Measurements from ENCODE around the gene RNF152.

RNF152 gene

DNA sequence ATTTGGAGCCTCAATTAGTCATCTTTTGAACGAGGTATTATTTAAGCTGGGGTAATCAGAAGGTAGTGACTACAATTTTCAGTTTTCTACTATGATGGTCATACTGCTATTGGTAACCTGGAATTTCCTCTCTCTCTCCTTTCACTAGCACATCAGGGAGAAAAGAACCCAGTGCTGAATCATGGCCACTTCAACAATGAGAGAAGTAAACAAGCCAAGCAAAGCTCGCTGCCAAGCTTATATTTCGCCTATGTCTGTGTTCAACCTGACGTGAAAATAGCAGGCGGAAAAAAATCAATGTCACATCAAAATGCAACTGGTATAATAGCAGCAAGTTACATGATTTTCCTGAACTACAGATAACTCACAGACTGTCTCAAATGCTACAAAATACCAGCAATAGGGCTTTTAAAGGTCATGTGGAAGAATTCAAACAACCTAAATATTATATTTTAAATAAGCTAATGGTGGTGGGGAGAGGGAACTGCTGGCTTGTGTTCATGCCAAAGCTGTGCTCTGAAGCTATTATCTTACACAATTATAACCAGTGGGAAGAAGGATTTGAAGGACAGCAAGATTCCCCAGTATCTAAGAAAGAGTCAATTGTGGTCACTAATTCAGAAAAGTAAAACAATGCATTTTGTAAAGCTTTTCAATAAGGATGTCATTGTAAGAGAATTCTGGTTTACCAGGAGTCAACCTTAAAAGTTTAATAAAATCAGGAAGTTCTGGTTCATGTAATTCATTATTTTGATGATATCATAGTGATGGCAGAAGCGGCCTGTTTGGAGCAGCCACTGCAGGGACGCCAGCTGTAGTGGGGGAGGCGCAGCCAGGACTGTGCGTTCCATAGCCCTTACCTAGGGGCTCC is 38.0 kb downstream of the RNF152 start:
- DNase-seq (ENCODE audit: low read depth in 3 of 3, low spot score in 1 of 3): no peak

- DNase-seq (ENCODE audit: low read depth in 3 of 3, low spot score in 1 of 3): no peak
These were observed 39.0 kb downstream of the RNF152 start for GRCh38 chr18:61853855-61854254.

DNA sequence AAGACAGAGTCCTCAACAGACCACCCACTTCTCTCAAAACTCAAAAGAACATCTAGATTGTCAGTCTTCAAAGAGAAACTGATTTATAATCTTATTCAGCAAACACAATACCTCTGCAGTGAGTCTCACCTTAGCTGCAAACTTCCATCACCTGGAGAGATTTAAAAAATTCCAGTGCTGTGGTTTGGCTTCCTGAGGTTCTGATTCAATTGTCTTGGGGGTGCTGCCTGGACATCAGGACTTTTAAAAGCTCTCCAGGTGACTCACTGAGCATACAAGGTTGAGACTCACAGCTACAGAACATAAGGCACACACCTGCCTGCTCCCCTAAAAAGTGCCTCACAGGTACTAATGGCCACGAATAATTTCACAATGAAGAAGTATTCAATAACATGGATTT is 40.3 kb downstream of the RNF152 start:
- no peak for DNase-seq (ENCODE audit: low read depth in 3 of 3, low spot score in 1 of 3)

DNA sequence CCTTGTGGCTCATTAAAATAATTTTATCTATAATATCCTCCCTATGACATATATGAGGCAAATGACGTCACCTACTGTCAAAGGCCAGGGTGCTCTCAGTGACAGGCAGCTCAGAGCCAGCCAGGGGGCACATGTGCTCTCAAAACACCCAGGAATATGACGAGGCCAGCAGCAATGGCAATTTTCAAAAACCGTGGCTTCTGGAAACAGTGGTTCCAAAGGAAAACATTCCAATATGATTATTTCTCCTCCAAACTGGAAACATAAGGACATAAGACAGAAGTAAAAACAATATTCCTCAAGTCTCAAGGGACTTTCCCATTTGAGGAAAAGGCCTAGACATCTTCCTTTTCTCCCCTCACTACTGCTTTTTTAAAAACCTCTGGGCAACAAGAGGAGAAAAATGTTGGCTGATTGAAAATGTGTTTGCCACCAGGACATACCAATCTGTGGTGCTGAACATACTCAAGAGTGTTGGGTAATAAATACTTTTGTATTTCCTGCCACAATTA is 40.8 kb downstream of the RNF152 start:
- DNase-seq (ENCODE audit: low read depth in 3 of 3, low spot score in 1 of 3): no peak

- no peak for DNase-seq (ENCODE audit: low read depth in 3 of 3, low spot score in 1 of 3)
These were observed 41.5 kb downstream of the RNF152 start for GRCh38 chr18:61851279-61851678.

GRCh38 chr18:61850756-61851155 is 42.1 kb downstream of the RNF152 start:
- no peak for DNase-seq (ENCODE audit: low read depth in 3 of 3, low spot score in 1 of 3)

GRCh38 chr18:61847164-61847791 is 45.5 kb downstream of the RNF152 start:
- DNase-seq (ENCODE audit: low read depth in 3 of 3, low spot score in 1 of 3): no peak

- DNase-seq (ENCODE audit: low read depth in 3 of 3, low spot score in 1 of 3): no peak
These were observed 47.6 kb downstream of the RNF152 start for GRCh38 chr18:61845197-61845596.

DNA sequence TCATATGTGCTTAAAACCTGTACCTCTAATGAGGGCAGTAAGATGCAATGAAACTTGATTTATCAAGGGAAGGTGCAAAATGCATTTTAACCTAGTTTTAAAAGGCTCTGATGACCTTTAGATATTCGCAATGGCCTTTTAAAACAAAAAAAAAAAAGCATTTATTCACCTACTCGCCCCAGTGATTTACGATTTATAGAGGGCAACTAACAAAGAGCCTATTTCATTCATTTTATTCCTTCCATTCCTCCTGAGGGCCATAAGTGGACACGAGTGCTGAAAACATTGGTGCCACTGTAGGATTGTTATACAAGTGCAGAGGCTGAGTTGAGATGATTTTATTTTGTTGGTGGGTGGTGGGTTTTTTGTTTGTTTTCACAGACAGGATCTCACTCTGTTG is 48.1 kb downstream of the RNF152 start:
- no peak for DNase-seq (ENCODE audit: low read depth in 3 of 3, low spot score in 1 of 3)

DNA sequence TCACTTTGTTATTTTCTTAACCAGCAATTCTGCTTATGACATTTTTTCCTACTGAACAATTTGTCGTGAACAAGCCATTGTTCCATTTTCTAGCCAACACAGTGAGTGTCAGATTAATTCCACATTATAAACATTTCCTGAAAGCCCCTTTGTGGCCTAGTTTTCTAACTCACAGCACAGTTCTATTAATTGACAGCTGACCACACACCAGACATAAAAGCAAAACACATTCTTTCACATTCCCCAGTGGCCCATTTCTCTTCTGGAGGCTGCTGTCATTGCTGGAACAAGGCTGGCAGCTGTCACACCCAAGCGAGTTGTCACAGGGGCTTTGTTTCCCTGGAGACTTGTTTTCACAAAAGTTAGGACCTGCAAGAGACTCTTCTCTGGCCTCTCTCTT is 50.7 kb downstream of the RNF152 start:
- no peak for DNase-seq (ENCODE audit: low read depth in 3 of 3, low spot score in 1 of 3)

DNA sequence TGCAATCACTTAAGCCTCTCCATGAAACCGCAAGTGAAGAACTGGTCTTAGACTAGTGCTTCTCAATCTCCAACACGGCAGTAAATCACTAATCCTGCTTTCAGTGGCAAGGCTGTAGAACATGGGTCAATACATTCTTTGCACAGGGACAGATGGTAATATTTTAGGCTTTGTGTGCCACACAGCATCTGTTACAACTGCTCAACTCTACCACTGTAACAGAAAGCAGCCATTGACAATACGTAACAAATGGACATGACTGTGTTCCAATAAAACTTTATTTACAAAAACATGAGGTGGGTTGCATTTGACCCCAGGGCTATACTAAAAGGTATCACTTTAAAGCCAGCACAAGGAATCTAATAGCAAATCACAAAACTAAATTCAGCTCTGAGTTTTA is 51.1 kb downstream of the RNF152 start:
- no peak for DNase-seq (ENCODE audit: low read depth in 3 of 3, low spot score in 1 of 3)

- DNase-seq (ENCODE audit: low read depth in 3 of 3, low spot score in 1 of 3): no peak
These were observed 52.5 kb downstream of the RNF152 start for GRCh38 chr18:61840324-61840723.

GRCh38 chr18:61838521-61838920 is 54.3 kb downstream of the RNF152 start:
- no peak for DNase-seq (ENCODE audit: low read depth in 3 of 3, low spot score in 1 of 3)

DNA sequence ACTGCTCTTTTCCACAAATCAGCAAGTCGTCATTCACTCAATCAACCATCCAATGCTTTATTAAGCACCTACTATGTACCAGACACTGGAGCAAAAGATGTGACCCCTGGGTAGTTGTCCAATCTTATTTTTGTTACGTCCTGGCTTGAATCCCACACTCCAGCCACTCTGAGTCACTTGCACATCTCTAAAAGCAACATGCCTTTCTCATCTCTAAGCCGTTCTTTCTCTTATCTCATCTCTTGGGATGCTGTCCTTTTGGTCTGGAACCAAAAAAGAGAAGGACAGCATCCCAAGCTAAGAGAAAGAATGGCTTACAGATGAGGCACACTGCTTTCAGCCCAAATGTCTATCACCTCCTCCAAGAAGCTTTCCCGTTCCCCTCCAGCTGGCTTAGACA is 58.8 kb downstream of the RNF152 start:
- no peak for DNase-seq (ENCODE audit: low read depth in 3 of 3, low spot score in 1 of 3)

DNA sequence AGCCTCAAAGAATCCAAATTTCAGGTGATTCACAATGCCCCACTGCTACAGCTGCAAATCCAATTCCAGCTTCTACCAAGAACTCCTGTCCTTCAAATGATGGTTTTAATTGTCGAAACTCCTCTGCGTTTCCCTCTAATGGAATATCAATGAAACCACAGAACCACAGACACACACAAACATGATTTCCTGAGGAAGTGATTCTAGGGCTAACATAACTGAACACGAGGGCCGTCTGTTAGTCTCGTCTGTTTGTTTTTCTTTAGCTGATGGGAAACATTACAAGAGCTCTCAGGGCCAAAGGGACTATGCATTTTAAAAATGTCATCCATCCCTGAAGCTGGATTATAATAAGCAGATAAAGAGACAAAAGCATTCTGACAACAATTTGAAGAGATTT is 59.4 kb downstream of the RNF152 start:
- no peak for DNase-seq (ENCODE audit: low read depth in 3 of 3, low spot score in 1 of 3)

DNA sequence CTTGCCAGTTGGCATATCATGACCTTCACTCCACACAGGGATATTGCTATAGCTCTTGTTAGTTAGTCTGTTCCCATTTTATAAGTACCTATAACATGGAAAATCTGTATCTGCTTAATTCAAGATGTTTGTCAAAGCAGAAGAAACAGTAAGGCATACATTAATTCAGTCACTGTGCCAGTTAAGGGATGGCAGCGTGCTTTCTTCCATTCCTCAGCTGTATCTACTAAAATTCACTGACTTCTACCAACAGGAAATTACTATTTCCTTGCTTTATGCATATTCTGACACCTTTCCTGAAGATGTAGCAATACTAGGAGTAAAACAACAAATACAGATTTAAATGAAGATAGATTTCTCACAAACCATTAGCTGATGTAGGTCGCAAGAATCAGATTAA is 59.9 kb downstream of the RNF152 start:
- DNase-seq (ENCODE audit: low read depth in 3 of 3, low spot score in 1 of 3): no peak

- DNase-seq (ENCODE audit: low read depth in 3 of 3, low spot score in 1 of 3): no peak
These were observed 61.7 kb downstream of the RNF152 start for GRCh38 chr18:61831071-61831470.

DNA sequence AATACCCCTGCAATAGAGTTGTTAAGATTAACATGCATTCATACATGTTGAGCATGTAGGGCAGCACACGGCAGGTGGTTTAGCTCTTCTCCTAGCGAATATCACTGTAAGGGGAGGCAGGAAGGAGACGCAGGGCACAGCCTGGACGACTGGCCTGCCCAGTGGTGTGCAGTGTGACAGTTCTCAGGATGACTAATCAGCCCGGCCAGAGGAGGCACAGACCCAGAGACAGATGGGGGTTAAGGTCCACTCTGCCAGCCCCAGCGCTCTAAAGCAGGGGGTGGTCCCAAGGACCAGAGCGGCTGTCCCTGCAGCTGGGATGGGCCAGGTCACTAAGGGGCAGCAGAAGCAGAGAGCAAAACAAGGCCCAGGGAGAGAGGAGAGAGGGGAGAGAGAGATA is 63.7 kb downstream of the RNF152 start:
- DNase-seq (ENCODE audit: low read depth in 3 of 3, low spot score in 1 of 3): no peak

DNA sequence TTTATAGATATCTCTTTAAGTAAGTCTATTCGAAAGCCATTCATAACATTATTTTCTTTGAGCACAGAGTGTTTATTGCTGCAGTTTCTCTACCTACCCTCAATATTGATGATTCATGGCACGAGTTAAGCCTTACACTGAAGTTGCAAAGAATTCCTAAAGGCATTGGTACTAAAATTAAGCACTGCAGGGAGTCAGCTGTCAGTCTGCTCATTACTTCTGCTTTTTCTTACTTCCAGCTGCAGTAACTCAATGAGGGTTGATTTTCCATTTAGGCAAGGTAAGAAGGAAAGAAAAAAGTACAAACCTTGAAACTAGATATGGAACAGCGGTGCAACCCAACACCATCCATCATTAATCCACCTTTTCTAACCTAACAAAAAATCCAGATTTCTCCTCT is 65.2 kb downstream of the RNF152 start:
- no peak for DNase-seq (ENCODE audit: low read depth in 3 of 3, low spot score in 1 of 3)

GRCh38 chr18:61825386-61825785 is 67.4 kb downstream of the RNF152 start:
- DNase-seq (ENCODE audit: low read depth in 3 of 3, low spot score in 1 of 3): no peak

DNA sequence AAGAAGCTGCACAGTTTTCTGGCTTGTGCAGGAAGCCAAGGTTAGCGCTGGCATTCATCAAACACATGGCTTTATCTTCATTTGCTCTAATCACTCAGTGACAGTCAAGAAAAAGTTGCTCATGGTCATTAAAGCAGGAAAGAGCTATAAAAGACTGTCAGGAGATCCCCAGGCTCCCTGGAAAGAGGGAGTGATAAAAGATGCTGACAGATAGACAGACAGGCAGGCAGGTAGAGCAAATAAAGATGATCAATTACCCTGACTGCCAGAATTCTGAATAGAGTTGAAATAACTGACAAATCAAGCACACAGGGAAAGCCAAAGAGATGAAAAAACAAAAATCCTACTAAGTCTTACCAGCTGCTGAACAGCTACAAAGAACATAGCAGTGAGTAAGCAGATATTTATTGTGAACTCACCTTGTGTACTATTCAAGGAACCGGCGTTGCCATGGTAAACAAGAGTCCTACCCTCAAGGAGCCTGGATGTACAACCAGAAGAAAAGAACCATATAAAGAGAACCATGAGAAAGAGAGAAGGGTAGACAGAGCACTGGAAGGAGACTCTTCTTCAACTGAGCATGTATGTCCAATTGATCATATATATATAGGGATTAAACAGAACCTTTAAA is 68.0 kb downstream of the RNF152 start:
- no peak for DNase-seq (ENCODE audit: low read depth in 3 of 3, low spot score in 1 of 3)

GRCh38 chr18:61823595-61823994 is 69.2 kb downstream of the RNF152 start:
- no peak for DNase-seq (ENCODE audit: low read depth in 3 of 3, low spot score in 1 of 3)
